GM12878 (cell line): ENCODE data around the gene RGS14. TPM values are rescaled to one million over a fixed set of nuclear protein-coding genes. Genes with fewer than 3 reads are reported as not detected.
A peak's percentile ranks its signal among the peaks of the same experiment; 100 is the strongest.

Experiments used
- ATAC-seq: fragments of 200-7000 bp; cut with Tn5 transposase; 3 replicates; pipeline ENCODE4 v1.9.1; 2020; ENCODE audit warnings: mild to moderate bottlenecking, moderate library complexity
- BruUV-seq: library from RNA; stranded (reverse); fragments of 400-500 nt; replicated peaks from 2 replicates; lab custom pipeline; 2021; lab: Mats Ljungman, UMichigan
- CTCF ChIA-PET: fragments of 300-600 bp; sonication (Branson Sonifier 250); formaldehyde crosslinking; extraction: SDS; loops from one replicate; lab custom pipeline; 2021; ENCODE audit warnings: inconsistent platforms; lab: Yijun Ruan, JAX
- POLR2A ChIA-PET: fragments of 350-600 bp; formaldehyde crosslinking; extraction: SDS; loops from one replicate; lab custom pipeline; 2021; ENCODE audit warnings: inconsistent platforms; lab: Charles Lee
- RAD21 ChIA-PET: fragments of 300-600 bp; sonication (Branson Sonifier 250); formaldehyde crosslinking; loops from one replicate; lab custom pipeline; 2023; ENCODE audit warnings: antibody characterized with exemption; ENCODE audit not compliant: unreplicated experiment; lab: Charles Lee
- SMC1A ChIA-PET: fragments of 300-600 bp; sonication (Branson Sonifier 250); formaldehyde crosslinking; loops from one replicate; lab custom pipeline; 2023; ENCODE audit not compliant: unreplicated experiment, uncharacterized antibody; lab: Charles Lee
- DNase-seq: peaks from one replicate; pipeline ENCODE4 v3.0.0-alpha.2; 2011; ENCODE audit warnings: low read depth, low spot score
- FAIRE-seq: peaks from 3 replicates; lab custom pipeline; 2011; peaks lifted over from hg19 to GRCh38; lab: Jason Lieb, UNC
- H2AFZ ChIP-seq: 2 replicates; pipeline ENCODE4 v1.6.0; 2011; ENCODE audit warnings: low read depth, low read length, control low read depth; ENCODE audit not compliant: control insufficient read depth
- H3K27ac ChIP-seq: 2 replicates; pipeline ENCODE4 v1.5.1; 2011; ENCODE audit warnings: control low read depth; ENCODE audit not compliant: control insufficient read depth, insufficient read depth
- H3K27me3 ChIP-seq, 2 experiments: replicated peaks in 1 of 2; 2 replicates each; pipeline versions ENCODE4 v1.6.0 to v1.6.1; 2011; ENCODE audit warnings: low read length in 1 of 2; ENCODE audit not compliant: control insufficient read depth in 2 of 2, insufficient read depth in 2 of 2
- H3K36me3 ChIP-seq, 2 experiments: 2 replicates each; pipeline ENCODE4 v1.5.1; 2011; ENCODE audit warnings: low read length in 1 of 2; ENCODE audit not compliant: control insufficient read depth in 2 of 2, insufficient read depth in 2 of 2
- H3K4me1 ChIP-seq: 2 replicates; pipeline ENCODE4 v1.6.1; 2011; ENCODE audit warnings: mild to moderate bottlenecking, low read length, moderate library complexity, mixed read lengths; ENCODE audit not compliant: control insufficient read depth, insufficient read depth
- H3K4me2 ChIP-seq: 2 replicates; pipeline ENCODE4 v1.6.0; 2011; ENCODE audit warnings: control low read depth; ENCODE audit not compliant: control insufficient read depth, insufficient read depth
- H3K4me3 ChIP-seq: fragments of 200-600 bp; sonication (generic); 2 replicates; pipeline ENCODE4 v1.5.1; 2016
- H3K79me2 ChIP-seq: 2 replicates; pipeline ENCODE4 v1.6.0; 2011; ENCODE audit warnings: low read length; ENCODE audit not compliant: control insufficient read depth, insufficient read depth
- H3K9ac ChIP-seq: 2 replicates; pipeline ENCODE4 v1.8.0; 2011; ENCODE audit warnings: low read length, control low read depth, mixed read lengths; ENCODE audit not compliant: control insufficient read depth, insufficient read depth
- H3K9me3 ChIP-seq: replicated peaks from 3 replicates; pipeline ENCODE4 v1.5.1; 2011; ENCODE audit warnings: mild to moderate bottlenecking, low read length; ENCODE audit not compliant: control insufficient read depth, insufficient read depth
- H4K20me1 ChIP-seq: 2 replicates; pipeline ENCODE4 v1.6.0; 2011; ENCODE audit not compliant: control insufficient read depth, insufficient read depth
- CTCF ChIP-seq, 3 experiments: IDR thresholded peaks in 2 of 3; conservative IDR thresholded peaks in 1 of 3; 2 replicates each; pipeline ENCODE4 v1.5.1; 2011; ENCODE audit warnings: low read depth in 3 of 3, low read length in 3 of 3, mild to moderate bottlenecking in 3 of 3, control low read depth in 2 of 3, moderate library complexity in 2 of 3, inconsistent platforms in 1 of 3, mixed read lengths in 1 of 3; ENCODE audit not compliant: control insufficient read depth in 2 of 3, insufficient read depth in 1 of 3; ENCODE audit errors: extremely low read depth in 1 of 3
- E2F4 ChIP-seq: IDR thresholded peaks from 2 replicates; pipeline ENCODE4 v1.6.1; 2012; ENCODE audit warnings: low read depth, low read length, improper control_type of control experiment
- IKZF1 ChIP-seq: fragments of 450-650 bp; conservative IDR thresholded peaks from 2 replicates; pipeline ENCODE4 v1.6.1; 2017; ENCODE audit warnings: antibody characterized with exemption, mild to moderate bottlenecking
- NFXL1 ChIP-seq: fragments of 450-650 bp; IDR thresholded peaks from 2 replicates; pipeline ENCODE4 v1.6.1; 2017; ENCODE audit warnings: antibody characterized with exemption, mild to moderate bottlenecking, borderline replicate concordance
- NFYA ChIP-seq: IDR thresholded peaks from 2 replicates; pipeline ENCODE4 v1.6.1; 2011; ENCODE audit warnings: low read depth, mild to moderate bottlenecking, low read length, improper control_type of control experiment, borderline replicate concordance
- POU2F2 ChIP-seq: IDR thresholded peaks from 3 replicates; pipeline ENCODE4 v1.6.1; 2011; ENCODE audit warnings: low read depth, mild to moderate bottlenecking, low read length, borderline replicate concordance
- RAD21 ChIP-seq: IDR thresholded peaks from 2 replicates; pipeline ENCODE4 v1.6.1; 2011; ENCODE audit warnings: mild to moderate bottlenecking, low read depth, low read length, moderate library complexity; ENCODE audit not compliant: insufficient read depth
- RUNX3 ChIP-seq: IDR thresholded peaks from 2 replicates; pipeline ENCODE4 v1.6.1; 2012; ENCODE audit warnings: low read length, inconsistent platforms
- SMARCA5 ChIP-seq: fragments of 450-650 bp; IDR thresholded peaks from 2 replicates; pipeline ENCODE4 v1.6.1; 2017; ENCODE audit warnings: mild to moderate bottlenecking
- SMC3 ChIP-seq: IDR thresholded peaks from 2 replicates; pipeline ENCODE4 v1.6.1; 2011; ENCODE audit warnings: low read length, improper control_type of control experiment, borderline replicate concordance
- STAT3 ChIP-seq: IDR thresholded peaks from 2 replicates; pipeline ENCODE4 v1.6.1; 2011; ENCODE audit warnings: low read depth, low read length, improper control_type of control experiment
- TCF12 ChIP-seq: IDR thresholded peaks from 2 replicates; pipeline ENCODE4 v1.6.1; 2011; ENCODE audit warnings: low read depth, mild to moderate bottlenecking, low read length
- TCF3 ChIP-seq: IDR thresholded peaks from 2 replicates; pipeline ENCODE4 v1.6.1; 2012; ENCODE audit warnings: low read depth, mild to moderate bottlenecking, low read length, borderline replicate concordance; ENCODE audit not compliant: insufficient read depth
- WRNIP1 ChIP-seq: IDR thresholded peaks from 2 replicates; pipeline ENCODE4 v1.6.1; 2011; ENCODE audit warnings: low read depth, low read length, improper control_type of control experiment, borderline replicate concordance
- YY1 ChIP-seq: IDR thresholded peaks from 2 replicates; pipeline ENCODE4 v1.6.1; 2011; ENCODE audit warnings: low read depth, mild to moderate bottlenecking, low read length
- WGBS: methylation state at CpG from one replicate; pipeline ENCODE4 v1.1.6; 2016; ENCODE audit warnings: low lambda C conversion rate; ENCODE audit not compliant: insufficient replicate concordance, insufficient coverage; ENCODE audit errors: missing lambda C conversion rate; 5-methylcytosine and 5-hydroxymethylcytosine counted together
- in situ Hi-C: fragments of 300-500 bp; cut with MboI; formaldehyde crosslinking; loops from 9 replicates; pipeline ENCODE4 v1.14.3; 2018; ENCODE audit warnings: mixed read lengths
- intact Hi-C: fragments of 100-400 bp; cut with micrococcal nuclease; formaldehyde crosslinking; loops from one replicate; pipeline ENCODE4 v1.14.2; 2022; ENCODE audit not compliant: unreplicated experiment
- polyA plus RNA-seq, 11 experiments: library from polyadenylated mRNA; depleted of rRNA in 4 of 11; unstranded in 6 of 11; stranded (reverse) in 5 of 11; fragments of >200 nt; fragmentation: Nextera tagmentation in 4 of 11; fragmentation: Illumina TruSeq in 1 of 11; extraction: Ambion mirVana in 4 of 11; extraction: Trizol in 1 of 11; gene quantifications; 1 replicate in 1 of 11; 2 replicates in 10 of 11; pipeline versions ENCODE4 v1.2.1 to v1.2.3, GENCODE V29; 2011 to 2016; ENCODE audit warnings: inconsistent platforms in 2 of 11, missing spikeins in 2 of 11, low read depth in 1 of 11
- total RNA-seq, 4 experiments: library from RNA; depleted of rRNA in 3 of 4; stranded (reverse); fragments of >200 nt in 3 of 4; fragmentation: Illumina TruSeq in 1 of 4; extraction: Trizol in 1 of 4; gene quantifications; 2 replicates each; pipeline versions ENCODE4 v1.2.1 to v1.2.3, GENCODE V29; 2013 to 2021

The RGS14 gene
- total and polyA plus RNA-seq, 10 of the 15 experiments (the other 5 are each of a cell fraction or from before 2014, with no cell fraction given) = 0.19 to 88.7 (median 54.8) TPM

GRCh38 chr5:177309351-177310191 is 48.2 kb upstream of the RGS14 start:
- H3K27ac ChIP-seq = no peak overlapping the region
- H3K9ac ChIP-seq = no peak overlapping the region
- H2AFZ ChIP-seq = no peak overlapping the region
- FAIRE-seq (peak; percentile 84), ATAC-seq (peak; percentile 45), DNase-seq (no peak)
- RAD21 ChIA-PET = interaction anchor here (0.6 to 1.9 kb wide), 10 partner anchors 42 to 198 kb away, joined by 3 to 9 read pairs (median 6); partner anchors contain the start of gene LMAN2
- no peaks in the 10 kb centered on the region for H3K27me3 ChIP-seq
- no TSS peak for BruUV-seq
- H3K4me2 ChIP-seq = no peak overlapping the region
- TF ChIP-seq STAT3 (no peak), SMARCA5 (0 out of 2 replicates have a peak, but pooled peaks have one; percentile 45), POU2F2 (0 out of 3 replicates have a peak, but pooled peaks have one; percentile 22), SMC3 (peak; percentile 66), NFYA (no peak), TCF3 (0 out of 2 replicates have a peak, but pooled peaks have one; percentile 56), WRNIP1 (0 out of 2 replicates have a peak, but pooled peaks have one; percentile 20), YY1 (peak; percentile 63; the same call in 1 of the 2 replicates), E2F4 (peak; percentile 32; the same call in 1 of the 2 replicates), RUNX3 (peak; percentile 59), TCF12 (0 out of 2 replicates have a peak, but pooled peaks have one; percentile 26), CTCF (IDR thresholded peaks at IDR 0.05 in 2 of 3, conservative IDR thresholded peaks at IDR 0.05 in 1 of 3; ENCODE audit: control insufficient read depth in 2 of 3, extremely low read depth in 1 of 3, insufficient read depth in 1 of 3, low read depth in 3 of 3, low read length in 3 of 3) (peak; percentile 84 to 97 (median 91)), NFXL1 (no peak), IKZF1 (0 out of 2 replicates have a peak, but pooled peaks have one; percentile 18), RAD21 (peak; percentile 55; the same call in 1 of the 2 replicates)
- no peaks in the 10 kb centered on the region for H3K9me3 ChIP-seq
- peaks cover 29% of the 10 kb centered on the region for H3K4me1 ChIP-seq
- peaks cover 7 to 16% of the 10 kb centered on the region in 2 experiments for H3K36me3 ChIP-seq
- CTCF ChIA-PET = interaction anchor here (0.6 to 3.6 kb wide), 46 partner anchors 8 to 313 kb away, joined by 3 to 56 read pairs (median 5); partner anchors contain the start of genes LMAN2, NSD1, PDLIM7 and SLC34A1
- peaks cover 22% of the 10 kb centered on the region for H3K79me2 ChIP-seq
- 52% methylated on average over 10 of the region's 10 CpGs for WGBS
- intact Hi-C loops (loop anchor here (2.0 to 10.0 kb wide), 4 partner anchors 53 to 285 kb away; partner anchors contain the start of gene TMED9), in situ Hi-C loops (no loop called here)
- H3K4me3 ChIP-seq = no peak overlapping the region
- POLR2A ChIA-PET = interaction anchor here (0.5 to 1.3 kb wide), 5 partner anchors 42 to 758 kb away, joined by 3 to 6 read pairs (median 4); partner anchors contain the start of gene LMAN2
- no peaks in the 10 kb centered on the region for H4K20me1 ChIP-seq
- SMC1A ChIA-PET = interaction anchor here (0.6 to 4.9 kb wide), 16 partner anchors 9 to 199 kb away, joined by 3 to 26 read pairs (median 4); partner anchors contain the start of genes DOK3 and LMAN2
